ENCODE data around the gene RXFP2. TPM values are rescaled to one million over a fixed set of nuclear protein-coding genes. Genes with fewer than 3 reads are reported as not detected.
A peak's percentile ranks its signal among the peaks of the same experiment; 100 is the strongest.

RXFP2 gene
- not detected for polyA plus RNA-seq (ENCODE audit: insufficient read depth in 1 of 5, insufficient read length in 5 of 5, low replicate concordance in 1 of 5)
- long read RNA-seq, donor 1: 0 reads
- long read RNA-seq, donor 2: 0 reads
- long read RNA-seq, donor 3: 0 reads
- long read RNA-seq, donor 4: 0 reads
- long read RNA-seq, donor 5: 0 reads
- long read RNA-seq, donor 6: 0 reads
- long read RNA-seq, donor 7: 0 reads
- long read RNA-seq, donor 8: 0 reads

DNA sequence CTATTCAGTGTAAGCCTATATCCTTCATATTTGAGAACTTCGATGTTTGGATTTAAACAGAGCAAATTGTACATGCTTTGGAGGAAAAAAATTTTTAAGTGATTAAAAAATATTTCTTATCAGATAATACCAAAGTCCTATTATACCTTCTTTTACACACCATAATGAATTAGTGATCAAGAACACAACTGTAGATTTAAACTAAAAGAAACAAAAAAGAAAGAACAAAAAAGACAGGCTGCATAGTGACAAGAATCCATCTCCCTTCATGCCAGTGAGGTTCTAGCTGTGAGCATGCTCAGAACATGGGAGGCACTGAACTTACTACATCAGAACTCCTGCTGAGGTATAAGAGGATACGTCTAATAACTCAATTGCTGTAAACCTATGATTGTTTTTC, at the start of gene RXFP2:
TSS of gene RXFP2 (plus strand) at position 301 of the 400 bp plus-strand sequence. CDS start at position 388, 87 bp downstream.
- DNase-seq: no peak

- DNase-seq: no peak
These were observed 42.0 kb upstream of the RXFP2 start for GRCh38 chr13:31697290-31697689.

DNA sequence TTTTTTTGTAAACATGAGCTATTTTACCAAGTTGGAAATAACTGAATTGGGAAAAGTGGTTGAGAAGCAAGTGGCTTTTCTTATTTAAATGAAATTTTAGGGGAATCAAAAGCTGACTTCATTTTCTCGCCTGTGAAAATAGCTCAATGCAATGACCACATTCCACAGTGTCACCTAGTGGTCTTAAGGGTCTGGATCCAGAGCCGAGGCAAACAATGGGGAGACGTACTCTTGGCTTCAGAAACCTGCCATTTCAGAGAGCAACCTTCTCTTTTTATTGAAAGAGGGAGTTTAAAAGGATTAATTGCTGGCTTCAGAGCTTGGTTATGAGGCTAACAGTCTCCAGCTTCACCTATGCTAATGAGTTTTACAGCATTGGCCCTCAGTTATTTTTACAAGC, 39.7 kb upstream of the RXFP2 start:
- DNase-seq: no peak

GRCh38 chr13:31703780-31704179, 35.5 kb upstream of the RXFP2 start:
- no peak for DNase-seq

- DNase-seq: no peak
These were observed 33.2 kb upstream of the RXFP2 start for GRCh38 chr13:31706105-31706504.

DNA sequence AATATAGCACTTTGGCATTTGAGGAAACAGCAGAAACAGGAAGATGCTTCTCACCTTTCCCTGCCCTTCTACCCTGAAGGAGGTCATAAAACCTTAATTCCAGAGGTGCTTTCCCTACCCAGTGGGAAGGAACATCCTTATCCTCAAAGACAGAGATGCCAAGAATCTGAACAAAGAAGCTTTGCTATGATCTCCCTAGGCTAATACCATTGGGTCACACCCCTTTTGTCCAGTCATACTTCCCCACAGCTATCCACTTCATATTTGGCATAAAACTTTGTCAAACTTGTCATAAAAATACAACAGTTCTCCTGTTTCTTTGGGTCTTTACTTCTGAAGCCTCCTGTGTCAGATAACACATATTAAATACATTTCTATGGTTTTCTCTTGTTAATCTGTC, 21.7 kb upstream of the RXFP2 start:
- DNase-seq: no peak

DNA sequence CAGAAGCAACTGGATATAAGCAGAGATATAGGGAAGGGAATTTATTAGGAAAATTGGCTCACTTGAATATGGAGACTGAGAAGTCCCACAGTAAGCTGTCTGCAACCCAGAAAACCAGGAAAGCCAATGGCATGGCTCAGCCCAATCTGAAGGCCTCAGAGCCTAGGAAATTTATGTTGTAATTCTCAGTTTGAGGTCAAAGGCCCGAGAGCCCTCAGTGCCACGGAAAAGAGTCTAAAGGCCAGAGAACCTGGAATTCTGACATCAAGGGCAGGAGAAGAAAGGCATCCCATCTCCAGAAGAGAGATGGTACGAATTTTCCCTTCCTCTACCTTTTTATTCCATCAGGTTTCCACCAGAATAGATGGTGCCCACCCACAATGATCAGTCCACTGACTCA, 20.1 kb upstream of the RXFP2 start:
- no peak for DNase-seq

- peak; percentile 6 to 23 for DNase-seq
These were observed 16.7 kb upstream of the RXFP2 start for GRCh38 chr13:31722673-31723072.

GRCh38 chr13:31725841-31726240, 13.5 kb upstream of the RXFP2 start:
- DNase-seq: no peak

DNA sequence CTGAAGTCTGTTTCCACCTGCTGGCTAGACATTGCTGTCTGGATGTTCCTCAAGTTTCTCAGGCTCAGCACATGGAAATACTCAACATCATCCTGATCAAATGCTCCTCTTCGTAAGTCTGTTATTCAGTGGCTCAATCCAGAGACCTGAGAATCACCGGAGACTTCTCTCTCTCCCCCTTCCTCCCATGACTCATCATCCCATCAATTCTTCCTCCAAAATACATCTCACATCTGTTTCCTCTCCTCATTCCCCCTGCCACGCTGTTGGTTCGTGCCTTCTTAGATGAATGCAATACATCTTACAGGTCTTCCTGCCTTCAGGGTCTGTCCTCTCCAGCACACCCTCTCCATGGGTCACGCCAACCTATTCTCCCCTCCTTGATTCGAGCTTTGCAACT, 7.4 kb upstream of the RXFP2 start:
- DNase-seq: no peak

DNA sequence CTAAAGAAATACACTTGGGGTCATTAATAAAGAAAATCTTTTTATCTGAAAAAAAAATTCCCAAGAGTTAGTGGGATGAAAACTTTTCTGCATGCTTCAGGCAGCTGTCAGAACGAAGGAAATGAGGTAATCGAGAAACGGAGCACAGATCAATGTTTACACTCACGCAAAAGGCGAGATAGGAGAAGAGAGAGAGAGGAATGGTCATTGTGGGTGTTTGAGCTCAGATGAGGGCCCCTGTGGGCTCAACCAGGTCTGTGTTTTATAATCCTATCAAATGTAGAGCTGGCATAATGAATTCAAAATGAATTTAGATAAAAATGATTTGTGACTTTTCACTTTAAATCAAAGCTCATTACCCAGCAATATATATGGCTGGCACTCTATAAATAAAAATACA, 6.3 kb upstream of the RXFP2 start:
- no peak for DNase-seq

GRCh38 chr13:31733647-31734046, 5.7 kb upstream of the RXFP2 start:
- DNase-seq: no peak

GRCh38 chr13:31742097-31742734, 2.9 kb downstream of the RXFP2 start:
- peak; percentile 60 to 66 for DNase-seq

GRCh38 chr13:31747291-31747690, 8.0 kb downstream of the RXFP2 start:
- no peak for DNase-seq

DNA sequence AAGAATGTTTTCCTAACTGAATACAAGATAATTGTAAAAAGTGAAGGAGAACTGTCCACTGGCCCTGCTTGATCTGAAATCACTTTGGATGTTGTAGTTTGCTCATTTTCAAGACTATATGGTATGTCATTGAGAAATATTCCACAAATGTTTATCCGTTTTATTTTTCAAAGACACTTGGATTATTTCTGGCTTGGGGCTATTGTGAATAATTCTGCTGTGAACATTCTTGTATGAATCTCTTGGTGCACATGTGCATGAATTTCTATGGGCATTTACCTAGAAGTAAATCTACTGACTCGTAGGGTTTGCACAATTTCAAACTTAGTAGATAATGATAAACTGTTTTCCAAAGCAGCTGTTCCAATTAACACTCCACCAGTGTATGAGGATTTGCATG, 8.6 kb downstream of the RXFP2 start:
- DNase-seq: no peak

DNA sequence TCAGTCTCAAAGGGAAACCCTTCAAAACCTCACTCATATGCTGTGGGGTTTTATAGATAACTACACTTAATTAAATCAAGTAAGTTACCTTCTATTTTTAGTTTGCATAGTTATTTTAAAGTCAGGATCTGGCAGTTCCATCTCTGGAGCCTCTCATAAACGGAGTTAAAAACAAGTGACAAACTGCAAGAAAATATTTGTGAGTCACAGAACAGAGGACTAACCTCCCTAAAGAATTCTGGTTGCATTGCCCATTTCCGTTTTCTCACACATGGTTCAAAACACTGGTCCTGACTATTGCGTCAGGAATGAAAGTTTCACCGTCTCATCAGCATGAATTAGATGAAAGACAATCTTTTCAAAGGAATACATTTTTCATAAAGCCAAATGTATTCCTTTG, 10.6 kb downstream of the RXFP2 start:
- DNase-seq: no peak

- DNase-seq: no peak
These were observed 15.9 kb downstream of the RXFP2 start for GRCh38 chr13:31755211-31755610.

DNA sequence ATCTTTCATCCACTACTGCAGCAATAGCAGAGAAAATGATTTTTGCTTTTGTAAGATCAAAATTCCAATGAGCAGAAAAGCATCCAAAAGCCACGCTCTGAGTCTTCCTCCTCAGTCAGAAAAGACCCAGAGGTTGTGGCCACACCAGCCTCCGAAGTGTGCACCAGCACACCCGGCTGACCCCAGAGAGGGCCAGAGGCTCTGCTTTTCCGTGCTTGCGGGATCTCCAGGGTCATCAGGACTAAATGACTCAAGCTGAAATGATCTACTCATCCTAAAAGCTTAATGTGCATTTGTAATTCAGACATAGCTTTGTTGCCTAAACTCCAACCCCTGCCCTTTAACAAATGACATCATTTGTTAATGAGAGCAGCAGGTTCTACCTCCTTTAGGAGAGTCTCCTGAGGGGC, 16.5 kb downstream of the RXFP2 start:
- no peak for DNase-seq

DNA sequence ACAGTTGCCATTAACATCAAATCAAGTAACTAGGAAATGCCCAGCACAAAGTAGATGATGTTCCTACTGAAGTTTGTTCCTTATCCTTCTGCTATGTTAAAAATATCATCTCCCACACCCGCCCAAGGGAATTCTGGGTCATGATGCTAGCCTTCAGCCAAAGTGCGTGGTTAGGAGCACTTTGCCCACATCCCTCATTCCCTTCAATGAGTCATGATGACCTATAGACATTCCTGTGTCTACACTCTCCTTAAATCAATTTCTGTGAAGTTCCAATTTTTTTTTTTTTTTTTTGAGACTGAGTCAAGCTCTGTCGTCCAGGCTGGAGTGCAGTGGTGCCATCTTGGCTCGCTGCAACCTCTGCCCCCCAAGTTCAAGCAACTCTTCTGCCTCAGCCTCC, 17.0 kb downstream of the RXFP2 start:
- DNase-seq: no peak

DNA sequence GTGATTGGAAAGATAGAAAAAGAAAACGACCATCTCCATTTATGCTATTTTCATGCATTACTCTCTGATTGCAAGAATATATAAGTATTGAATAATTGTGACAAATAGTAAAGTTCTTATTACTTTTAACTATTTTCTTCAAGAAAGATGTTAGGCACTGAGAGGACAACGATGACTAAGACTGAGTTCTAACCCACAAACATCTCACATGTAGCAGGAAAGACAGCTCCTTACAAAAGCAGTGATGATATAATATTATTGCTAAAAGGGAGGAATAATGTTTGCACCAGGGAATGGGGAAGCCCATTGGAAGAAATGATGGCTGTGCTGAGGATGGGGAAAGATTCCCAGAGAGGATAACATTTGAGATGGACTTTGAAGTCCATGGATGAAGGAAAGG, 22.6 kb downstream of the RXFP2 start:
- no peak for DNase-seq

GRCh38 chr13:31764556-31764955, 25.2 kb downstream of the RXFP2 start:
- no peak for DNase-seq

DNA sequence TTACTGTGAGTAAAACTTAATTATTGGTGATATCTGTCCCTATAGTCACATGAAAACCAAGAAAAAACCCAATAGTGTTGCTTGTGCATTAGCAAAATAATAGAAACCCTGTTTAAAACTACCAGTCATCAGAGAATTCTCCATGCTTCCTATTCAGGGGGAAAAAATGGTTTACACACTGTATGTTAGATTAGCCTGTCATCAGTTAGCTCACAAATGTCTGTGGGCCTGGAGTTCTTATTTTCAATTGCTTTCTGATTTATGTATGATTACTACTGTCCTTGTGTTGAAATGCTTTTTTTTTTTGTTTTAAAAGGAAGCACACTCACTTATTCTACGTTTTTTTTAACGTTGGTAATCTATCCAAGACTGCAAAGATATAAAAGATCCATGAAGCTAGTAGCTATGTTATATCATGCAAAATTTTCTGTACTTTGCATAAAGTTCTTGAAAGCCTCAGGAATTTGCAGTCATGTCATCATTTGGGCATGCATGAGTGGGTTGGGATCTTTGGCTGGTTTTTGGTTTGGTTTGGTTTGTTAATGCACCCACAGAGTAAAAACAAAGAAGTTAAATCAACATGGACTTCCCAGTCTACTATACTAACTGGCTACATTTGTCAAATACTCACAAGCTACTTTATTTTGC, 25.9 kb downstream of the RXFP2 start:
- DNase-seq: no peak

DNA sequence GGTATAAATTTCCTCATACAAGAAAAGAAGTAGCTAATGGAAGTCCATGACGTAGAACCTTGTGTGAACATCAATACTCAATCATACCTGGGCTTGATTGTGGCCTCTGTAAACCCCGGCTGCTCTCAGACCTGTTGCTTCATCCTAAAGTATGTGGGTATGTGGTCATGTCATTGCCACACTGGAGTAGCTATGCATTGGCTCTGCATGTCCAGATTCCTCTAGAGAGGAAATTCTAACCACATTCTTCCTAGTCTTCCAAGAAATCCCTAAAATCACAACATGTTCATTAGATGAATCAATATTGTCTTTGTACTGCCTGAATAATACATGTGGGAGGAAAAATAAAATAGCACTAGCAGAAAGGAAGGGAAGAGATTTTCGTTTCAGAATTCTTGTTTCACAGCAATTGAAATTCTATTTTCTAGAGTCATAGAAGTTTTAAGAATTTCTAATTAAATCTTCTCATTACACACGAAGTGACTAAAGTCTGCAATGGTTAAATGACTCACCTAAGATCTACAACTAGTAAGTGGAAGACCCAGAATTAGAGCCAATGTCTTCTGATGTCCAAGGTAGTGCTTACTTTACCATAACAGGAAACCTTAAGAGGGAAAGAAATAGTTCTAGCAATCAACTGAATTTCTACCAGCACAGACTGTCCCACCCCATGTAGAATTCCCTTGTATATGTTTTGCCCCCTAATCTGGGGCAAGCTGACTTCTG, 28.0 kb downstream of the RXFP2 start:
- DNase-seq: no peak

Data from right lung (tissue), 10 donors.